Brain microvascular endothelial cell (primary cell): ENCODE measurements around the gene COPG2.

Experiments
- DNase-seq: peaks from one replicate; pipeline ENCODE4 v3.0.0-alpha.2; 2020
- H3K27ac ChIP-seq: fragments of 250-450 bp; sonication (Bioruptor Pico); 2 replicates; pipeline ENCODE4 v1.5.1; 2020; ENCODE audit warnings: mild to moderate bottlenecking, moderate library complexity
- H3K27me3 ChIP-seq: fragments of 250-450 bp; sonication (Bioruptor Pico); replicated peaks from 2 replicates; pipeline ENCODE4 v1.5.1; 2020; ENCODE audit warnings: mild to moderate bottlenecking
- H3K36me3 ChIP-seq: fragments of 250-450 bp; sonication (Bioruptor Pico); replicated peaks from 2 replicates; pipeline ENCODE4 v1.5.1; 2020; ENCODE audit warnings: mild to moderate bottlenecking
- H3K4me3 ChIP-seq: 2 replicates; pipeline ENCODE4 v1.5.1; 2011; ENCODE audit warnings: low read depth, mild to moderate bottlenecking, control low read depth, low read length, moderate library complexity
- CTCF ChIP-seq: IDR thresholded peaks from 2 replicates; pipeline ENCODE4 v1.5.1; 2011; ENCODE audit warnings: low read depth, mild to moderate bottlenecking, moderate library complexity, low read length, control low read depth, inconsistent platforms; ENCODE audit errors: missing control alignments
- in situ Hi-C: cut with HindIII; loops from 2 replicates; pipeline ENCODE4 v1.10.0; 2017; ENCODE audit warnings: low sequenced_read_pairs, low pct_ligation_motif_present

COPG2 gene

GRCh38 chr7:130689683-130690082 lies 21.1 kb upstream of the COPG2 start:
- in situ Hi-C loops = no loop called here
- TF ChIP-seq CTCF = no peak
- Histone ChIP-seq H3K27ac (no peak overlapping the region), H3K36me3 (no peaks in the 10 kb centered on the region), H3K4me3 (no peak overlapping the region), H3K27me3 (peaks cover 3% of the 10 kb centered on the region)
- no peak for DNase-seq

- H3K27ac ChIP-seq = no peak overlapping the region
- H3K4me3 ChIP-seq = no peak overlapping the region
- H3K27me3 ChIP-seq = peaks cover 3% of the 10 kb centered on the region
- in situ Hi-C loops = no loop called here
- DNase-seq = no peak
- TF ChIP-seq CTCF = no peak
- no peaks in the 10 kb centered on the region for H3K36me3 ChIP-seq
Observed at GRCh38 chr7:130683026-130683425, 14.5 kb upstream of the COPG2 start.

DNA sequence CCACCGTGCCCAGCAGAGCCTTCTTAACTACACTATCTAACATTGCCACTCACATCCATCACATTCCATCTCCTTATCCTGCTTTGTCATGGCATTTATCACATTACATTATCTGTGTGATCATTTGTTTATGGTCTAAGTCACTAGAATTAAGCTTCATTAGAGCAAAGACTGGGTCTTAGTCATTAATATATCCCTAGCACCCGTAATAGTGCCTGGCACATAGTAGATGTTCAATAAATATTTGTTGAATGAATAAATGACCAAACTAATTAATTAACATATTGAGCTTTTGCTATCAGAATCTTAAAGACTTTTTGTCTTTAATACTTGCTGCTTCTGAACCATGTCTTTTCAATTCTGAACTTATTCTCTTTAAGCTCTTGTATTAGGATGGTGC lies 5.9 kb upstream of the COPG2 start:
- in situ Hi-C loops = no loop called here

GRCh38 chr7:130673066-130673465 lies 4.5 kb upstream of the COPG2 start:
- H3K4me3 ChIP-seq = no peak overlapping the region
- in situ Hi-C loops = no loop called here
- H3K36me3 ChIP-seq = no peaks in the 10 kb centered on the region
- H3K27ac ChIP-seq = no peak overlapping the region
- H3K27me3 ChIP-seq = no peaks in the 10 kb centered on the region
- no peak for DNase-seq
- TF ChIP-seq CTCF = no peak

More for the DNA sequence above, 5.9 kb upstream of the COPG2 start:
- Histone ChIP-seq H3K4me3 (no peak overlapping the region), H3K36me3 (no peaks in the 10 kb centered on the region), H3K27ac (no peak overlapping the region), H3K27me3 (no peaks in the 10 kb centered on the region)
- TF ChIP-seq CTCF = no peak
- no peak for DNase-seq

DNA sequence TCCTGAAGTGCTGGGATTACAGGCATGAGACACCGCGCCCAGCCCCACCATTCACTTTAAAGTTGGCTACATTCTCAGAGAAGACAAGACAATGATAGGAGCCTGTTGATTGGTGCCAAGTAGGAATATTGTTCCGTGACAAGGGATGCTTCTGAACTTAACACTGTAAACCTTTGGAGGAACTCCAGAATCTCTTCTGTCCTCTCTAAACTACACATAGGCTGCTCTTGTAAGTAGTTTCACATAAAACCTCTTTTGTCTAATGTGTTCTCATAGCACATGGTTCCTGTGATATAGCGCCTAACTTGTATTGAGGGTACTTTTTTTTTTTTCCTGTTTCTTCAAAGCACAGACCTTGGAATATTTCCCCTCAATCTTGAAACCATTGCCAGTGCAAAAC lies 3.6 kb upstream of the COPG2 start:
- no peak for TF ChIP-seq CTCF
- H3K4me3 ChIP-seq = no peak overlapping the region
- no peaks in the 10 kb centered on the region for H3K36me3 ChIP-seq
- in situ Hi-C loops = no loop called here
- no peak overlapping the region for H3K27ac ChIP-seq
- no peak for DNase-seq
- no peaks in the 10 kb centered on the region for H3K27me3 ChIP-seq

DNA sequence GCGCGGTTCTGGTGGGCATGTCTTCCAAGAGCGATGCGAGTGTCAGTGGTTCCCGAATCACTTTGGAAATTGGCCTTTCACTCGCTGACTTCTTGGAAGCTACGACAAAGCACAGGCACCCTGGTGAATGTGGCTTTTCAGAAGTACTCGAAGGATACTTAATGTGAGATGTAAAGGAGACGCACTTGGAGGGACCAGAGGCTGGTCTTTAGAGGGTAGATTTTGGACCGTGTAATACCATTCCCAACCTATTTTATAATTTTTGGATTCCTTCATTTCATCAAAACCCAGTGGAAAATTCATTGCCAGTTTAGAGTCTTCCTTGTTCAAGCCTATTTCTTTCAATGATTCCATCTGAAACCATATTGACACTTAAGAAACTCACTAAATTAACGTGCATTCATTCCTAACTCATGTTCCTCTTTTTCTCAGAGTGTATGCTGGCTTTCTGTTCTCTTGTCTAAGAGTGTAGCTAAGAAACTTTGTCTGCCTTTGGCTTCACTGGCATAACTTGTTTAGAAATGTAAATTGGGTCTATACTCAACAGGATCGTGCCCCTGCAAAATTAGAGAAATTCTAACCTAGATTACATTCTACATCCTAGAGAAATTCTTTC lies 645 bp upstream of the COPG2 start:
- Histone ChIP-seq H3K27me3 (no peaks in the 10 kb centered on the region), H3K27ac (no peak overlapping the region), H3K36me3 (no peaks in the 10 kb centered on the region), H3K4me3 (peak overlapping the region; percentile 61)
- TF ChIP-seq CTCF = no peak
- in situ Hi-C loops = no loop called here
- DNase-seq = peak; percentile 2
